SK-N-SH treated with all-trans-retinoic acid at 6 μM for 48 hours (cell line): ENCODE measurements around the gene TRIM8.

ENCODE experiments used
- BACH2 ChIP-seq: fragments of 250-450 bp; sonication (Bioruptor Pico); IDR thresholded peaks from 2 replicates; pipeline ENCODE4 v1.9.0; 2021; ENCODE audit warnings: mild to moderate bottlenecking, borderline replicate concordance
- OSR1 ChIP-seq: fragments of 250-450 bp; sonication (Bioruptor Pico); IDR thresholded peaks from 2 replicates; pipeline ENCODE4 v1.8.0; 2022; ENCODE audit warnings: moderate library complexity, mild to moderate bottlenecking, inconsistent platforms
- TCF4 ChIP-seq: fragments of 250-450 bp; sonication (Bioruptor Pico); IDR thresholded peaks from 2 replicates; pipeline ENCODE4 v1.8.0; 2021; ENCODE audit warnings: mild to moderate bottlenecking, moderate library complexity, borderline replicate concordance
- ZFP30 ChIP-seq: fragments of 450-650 bp; formaldehyde crosslinking; IDR thresholded peaks from 2 replicates; pipeline ENCODE4 v1.5.0; 2022; ENCODE audit warnings: mild to moderate bottlenecking, moderate library complexity
- ZNF8 ChIP-seq: fragments of 450-650 bp; formaldehyde crosslinking; IDR thresholded peaks from 2 replicates; pipeline ENCODE4 v1.5.0; 2020; ENCODE audit warnings: mild to moderate bottlenecking, moderate library complexity
- TF ChIP-seq, protein P1 (sequence below): fragments of 250-450 bp; sonication (Bioruptor Pico); IDR thresholded peaks from 2 replicates; pipeline ENCODE4 v1.5.0; 2020; ENCODE audit warnings: mild to moderate bottlenecking, moderate library complexity

DNA sequence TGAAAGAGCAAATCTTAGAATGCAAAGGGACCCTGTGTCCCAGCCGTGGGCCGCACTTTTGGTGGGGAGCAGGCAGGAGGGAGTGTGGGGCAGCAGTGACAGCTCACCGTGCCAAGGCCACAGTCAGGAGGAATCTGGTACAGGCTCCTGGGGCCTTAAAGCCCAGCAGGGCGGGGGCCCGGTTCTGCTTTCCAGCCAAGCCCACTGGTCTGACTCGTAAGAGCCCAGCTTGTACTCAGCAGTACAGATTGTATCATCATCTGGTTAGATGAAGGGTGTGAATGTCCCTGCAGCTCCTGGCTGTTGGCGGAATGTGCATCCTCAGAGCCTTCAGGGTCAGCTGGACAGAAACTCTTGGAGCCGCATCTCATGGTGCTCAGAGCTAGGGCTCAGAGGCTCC, 30.5 kb upstream of the TRIM8 start:
- TF ChIP-seq ZFP30, result no peak
- no peak for TF ChIP-seq ZNF8 (CRISPR knock-in tag)
- TF ChIP-seq, protein P1, sequence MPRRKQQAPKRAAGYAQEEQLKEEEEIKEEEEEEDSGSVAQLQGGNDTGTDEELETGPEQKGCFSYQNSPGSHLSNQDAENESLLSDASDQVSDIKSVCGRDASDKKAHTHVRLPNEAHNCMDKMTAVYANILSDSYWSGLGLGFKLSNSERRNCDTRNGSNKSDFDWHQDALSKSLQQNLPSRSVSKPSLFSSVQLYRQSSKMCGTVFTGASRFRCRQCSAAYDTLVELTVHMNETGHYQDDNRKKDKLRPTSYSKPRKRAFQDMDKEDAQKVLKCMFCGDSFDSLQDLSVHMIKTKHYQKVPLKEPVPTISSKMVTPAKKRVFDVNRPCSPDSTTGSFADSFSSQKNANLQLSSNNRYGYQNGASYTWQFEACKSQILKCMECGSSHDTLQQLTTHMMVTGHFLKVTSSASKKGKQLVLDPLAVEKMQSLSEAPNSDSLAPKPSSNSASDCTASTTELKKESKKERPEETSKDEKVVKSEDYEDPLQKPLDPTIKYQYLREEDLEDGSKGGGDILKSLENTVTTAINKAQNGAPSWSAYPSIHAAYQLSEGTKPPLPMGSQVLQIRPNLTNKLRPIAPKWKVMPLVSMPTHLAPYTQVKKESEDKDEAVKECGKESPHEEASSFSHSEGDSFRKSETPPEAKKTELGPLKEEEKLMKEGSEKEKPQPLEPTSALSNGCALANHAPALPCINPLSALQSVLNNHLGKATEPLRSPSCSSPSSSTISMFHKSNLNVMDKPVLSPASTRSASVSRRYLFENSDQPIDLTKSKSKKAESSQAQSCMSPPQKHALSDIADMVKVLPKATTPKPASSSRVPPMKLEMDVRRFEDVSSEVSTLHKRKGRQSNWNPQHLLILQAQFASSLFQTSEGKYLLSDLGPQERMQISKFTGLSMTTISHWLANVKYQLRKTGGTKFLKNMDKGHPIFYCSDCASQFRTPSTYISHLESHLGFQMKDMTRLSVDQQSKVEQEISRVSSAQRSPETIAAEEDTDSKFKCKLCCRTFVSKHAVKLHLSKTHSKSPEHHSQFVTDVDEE (CRISPR knock-in tag), result no peak
- no peak for TF ChIP-seq BACH2
- no peak for TF ChIP-seq OSR1
- TF ChIP-seq TCF4 (CRISPR knock-in tag), result no peak
